Measurements from ENCODE around the gene ALG12.

ALG12 gene

DNA sequence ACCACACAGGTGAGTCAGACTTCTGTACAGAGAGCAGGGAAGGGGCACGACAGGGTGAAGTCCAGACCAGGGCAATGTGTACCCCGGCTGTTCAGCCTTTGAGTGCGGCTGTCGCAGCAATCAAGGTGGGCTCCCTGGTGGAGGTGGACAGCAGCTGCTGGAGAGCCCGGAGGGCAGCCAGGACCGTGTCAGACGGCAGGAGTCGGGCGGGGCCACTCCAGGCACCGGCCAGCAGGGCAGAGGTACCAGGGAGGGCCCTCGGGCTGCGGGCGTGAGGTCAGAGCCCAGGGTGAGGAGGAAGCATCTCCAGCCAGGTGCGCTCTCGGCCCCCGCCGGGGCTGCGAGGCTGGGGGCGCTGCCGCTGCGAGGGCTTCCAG lies 41.5 kb upstream of the ALG12 start:
- Histone ChIP-seq H3K9me3 (ENCODE audit: low read length) (no peaks in the 10 kb centered on the region), H3K9ac (ENCODE audit: low read length) (peak overlapping the region; percentile 71), H4K20me1 (ENCODE audit: insufficient read depth, low read length) (no peaks in the 10 kb centered on the region), H3K27ac (ENCODE audit: low read depth, low read length, poor library complexity, severe bottlenecking) (no peak overlapping the region), H3F3A (ENCODE audit: insufficient read depth, low read length) (0 out of 2 replicates have a peak, but pooled peaks cover 3% of the 10 kb centered on the region), H3K4me1 (ENCODE audit: insufficient read depth, low read length, severe bottlenecking) (peaks cover 19% of the 10 kb centered on the region), H3K27me3 (ENCODE audit: insufficient read depth, low read length) (no peaks in the 10 kb centered on the region), H3K9me2 (ENCODE audit: low read depth, low read length) (no peaks in the 10 kb centered on the region), H3K36me3 (ENCODE audit: insufficient read depth, low read length) (peaks cover 32% of the 10 kb centered on the region), H3K4me2 (ENCODE audit: low read length) (peak overlapping the region; percentile 79), H2AFZ (ENCODE audit: low read length) (no peak overlapping the region), H3K79me2 (ENCODE audit: insufficient read depth, low read length) (no peaks in the 10 kb centered on the region), H3K4me3 (ENCODE audit: low read depth, low read length, poor library complexity, severe bottlenecking) (peak overlapping the region; percentile 96)
- no peak for TF ChIP-seq CTCF (IDR thresholded peaks at IDR 0.05; ENCODE audit: low read length)
- TF ChIP-seq EZH2 (IDR thresholded peaks at IDR 0.05; ENCODE audit: borderline replicate concordance, low read length): no peak

GRCh38 chr22:49958931-49959781 lies 40.9 kb upstream of the ALG12 start:
- peak overlapping the region; percentile 71 for H3K9ac ChIP-seq (ENCODE audit: low read length)
- peak overlapping the region; percentile 96 for H3K4me3 ChIP-seq (ENCODE audit: low read depth, low read length, poor library complexity, severe bottlenecking)
- H4K20me1 ChIP-seq (ENCODE audit: insufficient read depth, low read length): no peaks in the 10 kb centered on the region
- TF ChIP-seq CTCF (IDR thresholded peaks at IDR 0.05; ENCODE audit: low read length) (no peak), EZH2 (IDR thresholded peaks at IDR 0.05; ENCODE audit: borderline replicate concordance, low read length) (no peak)
- H3K9me3 ChIP-seq (ENCODE audit: low read length): no peaks in the 10 kb centered on the region
- peaks cover 26% of the 10 kb centered on the region for H3K36me3 ChIP-seq (ENCODE audit: insufficient read depth, low read length)
- no peaks in the 10 kb centered on the region for H3K27me3 ChIP-seq (ENCODE audit: insufficient read depth, low read length)
- H3K27ac ChIP-seq (ENCODE audit: low read depth, low read length, poor library complexity, severe bottlenecking): no peak overlapping the region
- H3K79me2 ChIP-seq (ENCODE audit: insufficient read depth, low read length): no peaks in the 10 kb centered on the region
- peak overlapping the region; percentile 79 for H3K4me2 ChIP-seq (ENCODE audit: low read length)
- no peak overlapping the region for H2AFZ ChIP-seq (ENCODE audit: low read length)
- 0 out of 2 replicates have a peak, but pooled peaks cover 3% of the 10 kb centered on the region for H3F3A ChIP-seq (ENCODE audit: insufficient read depth, low read length)
- no peaks in the 10 kb centered on the region for H3K9me2 ChIP-seq (ENCODE audit: low read depth, low read length)
- peaks cover 19% of the 10 kb centered on the region for H3K4me1 ChIP-seq (ENCODE audit: insufficient read depth, low read length, severe bottlenecking)

- Histone ChIP-seq H4K20me1 (ENCODE audit: insufficient read depth, low read length) (no peaks in the 10 kb centered on the region), H3K9ac (ENCODE audit: low read length) (no peak overlapping the region), H3F3A (ENCODE audit: insufficient read depth, low read length) (no peaks in the 10 kb centered on the region), H3K27ac (ENCODE audit: low read depth, low read length, poor library complexity, severe bottlenecking) (no peak overlapping the region), H2AFZ (ENCODE audit: low read length) (no peak overlapping the region), H3K4me3 (ENCODE audit: low read depth, low read length, poor library complexity, severe bottlenecking) (no peak overlapping the region), H3K36me3 (ENCODE audit: insufficient read depth, low read length) (peaks cover 19% of the 10 kb centered on the region), H3K79me2 (ENCODE audit: insufficient read depth, low read length) (no peaks in the 10 kb centered on the region), H3K4me2 (ENCODE audit: low read length) (no peak overlapping the region), H3K27me3 (ENCODE audit: insufficient read depth, low read length) (no peaks in the 10 kb centered on the region), H3K9me3 (ENCODE audit: low read length) (no peaks in the 10 kb centered on the region), H3K9me2 (ENCODE audit: low read depth, low read length) (no peaks in the 10 kb centered on the region), H3K4me1 (ENCODE audit: insufficient read depth, low read length, severe bottlenecking) (peaks cover 19% of the 10 kb centered on the region)
- TF ChIP-seq CTCF (IDR thresholded peaks at IDR 0.05; ENCODE audit: low read length): no peak
- no peak for TF ChIP-seq EZH2 (IDR thresholded peaks at IDR 0.05; ENCODE audit: borderline replicate concordance, low read length)
These were observed 40.2 kb upstream of the ALG12 start for GRCh38 chr22:49958366-49958921.
